HG02610 (cell line): ENCODE measurements around the gene EHF.
A peak's percentile ranks its signal among the peaks of the same experiment; 100 is the strongest.

Experiments used
- ATAC-seq: cut with Tn5 transposase; IDR thresholded peaks from one replicate; pipeline ENCODE4 v1.9.1; 2021; ENCODE audit warnings: mild to moderate bottlenecking, moderate library complexity; ENCODE audit not compliant: unreplicated experiment

The EHF gene

GRCh38 chr11:34643311-34643710, 22.4 kb downstream of the EHF start:
- ATAC-seq, result no peak

- no peak for ATAC-seq
Measured at GRCh38 chr11:34643846-34644245, 23.0 kb downstream of the EHF start.

- no peak for ATAC-seq
Measured at GRCh38 chr11:34644669-34645406, 23.9 kb downstream of the EHF start.

DNA sequence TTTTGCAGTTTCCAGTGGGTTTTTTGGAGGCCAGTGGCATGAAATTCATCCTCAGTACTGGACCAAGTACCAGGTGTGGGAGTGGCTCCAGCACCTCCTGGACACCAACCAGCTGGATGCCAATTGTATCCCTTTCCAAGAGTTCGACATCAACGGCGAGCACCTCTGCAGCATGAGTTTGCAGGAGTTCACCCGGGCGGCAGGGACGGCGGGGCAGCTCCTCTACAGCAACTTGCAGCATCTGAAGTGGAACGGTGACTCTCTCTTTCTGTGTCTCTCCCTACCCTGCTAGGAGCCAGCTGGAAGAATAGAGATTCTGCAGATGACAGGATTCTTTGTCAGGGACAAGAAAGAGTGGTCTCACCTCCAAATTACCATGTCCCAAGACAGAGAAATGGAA, 25.5 kb downstream of the EHF start:
- no peak for ATAC-seq

DNA sequence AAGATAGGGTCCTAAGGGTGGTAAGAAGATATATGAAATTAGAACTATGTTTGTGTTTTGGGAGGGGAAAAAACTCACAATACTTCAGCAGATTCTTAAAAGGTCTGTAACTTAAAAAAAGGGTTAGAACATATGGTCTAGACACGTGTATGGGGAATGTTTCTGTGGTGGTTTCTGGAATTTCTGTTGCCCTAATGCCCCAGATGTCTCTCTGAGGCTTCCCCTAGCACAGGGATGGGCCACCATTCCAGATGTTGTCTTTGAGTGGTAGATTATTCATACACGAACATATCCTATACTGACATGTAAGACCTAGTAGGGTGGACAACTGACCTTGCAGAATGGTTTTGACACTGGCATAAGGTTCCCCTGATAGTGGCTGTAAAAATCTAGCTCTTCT, 26.2 kb downstream of the EHF start:
- ATAC-seq, result no peak

- ATAC-seq, result no peak
Measured at GRCh38 chr11:34647532-34647931, 26.6 kb downstream of the EHF start.

- no peak for ATAC-seq
Measured at GRCh38 chr11:34648036-34648435, 27.1 kb downstream of the EHF start.

GRCh38 chr11:34649597-34649996, 28.7 kb downstream of the EHF start:
- no peak for ATAC-seq

- ATAC-seq, result peak; percentile 89
Measured at GRCh38 chr11:34650528-34650927, 29.6 kb downstream of the EHF start.

GRCh38 chr11:34651551-34651950, 30.7 kb downstream of the EHF start:
- no peak for ATAC-seq

DNA sequence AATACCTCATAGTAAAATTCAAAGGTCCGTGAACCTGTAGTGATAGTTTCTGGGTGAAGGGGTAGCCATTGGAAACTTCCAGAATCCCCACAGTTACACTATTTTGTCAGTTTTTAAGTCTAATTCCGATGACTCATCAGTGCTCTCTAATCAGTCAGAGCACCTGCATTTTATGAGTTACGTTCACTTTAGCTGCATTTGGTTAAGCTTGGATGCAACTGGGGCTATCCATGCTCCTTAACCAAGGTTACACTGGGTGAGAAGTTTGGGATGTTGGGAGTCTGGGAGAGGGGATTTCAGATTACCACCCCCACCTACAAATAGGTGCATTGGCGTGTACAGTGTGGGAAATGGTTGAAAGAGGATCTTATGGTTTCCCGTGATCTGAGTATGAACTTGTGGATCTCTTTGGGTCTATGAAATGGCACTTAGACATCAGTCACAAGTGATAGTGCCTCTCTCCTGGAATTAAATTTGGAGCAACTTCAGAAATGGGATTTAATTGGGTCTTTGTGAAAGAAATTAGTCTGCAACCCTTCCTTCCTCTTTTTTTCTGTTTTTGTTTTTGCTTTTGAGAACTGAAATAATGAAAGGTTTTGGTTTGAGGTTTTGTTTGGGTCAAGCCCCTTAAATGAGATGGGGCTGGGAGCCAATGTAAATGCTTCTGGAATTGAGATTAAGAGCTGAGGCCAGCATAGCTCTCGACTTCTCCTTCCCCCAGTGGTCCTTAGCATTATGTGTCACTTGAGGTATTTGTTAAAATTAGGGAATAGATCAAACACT, 31.5 kb downstream of the EHF start:
- ATAC-seq, result no peak

DNA sequence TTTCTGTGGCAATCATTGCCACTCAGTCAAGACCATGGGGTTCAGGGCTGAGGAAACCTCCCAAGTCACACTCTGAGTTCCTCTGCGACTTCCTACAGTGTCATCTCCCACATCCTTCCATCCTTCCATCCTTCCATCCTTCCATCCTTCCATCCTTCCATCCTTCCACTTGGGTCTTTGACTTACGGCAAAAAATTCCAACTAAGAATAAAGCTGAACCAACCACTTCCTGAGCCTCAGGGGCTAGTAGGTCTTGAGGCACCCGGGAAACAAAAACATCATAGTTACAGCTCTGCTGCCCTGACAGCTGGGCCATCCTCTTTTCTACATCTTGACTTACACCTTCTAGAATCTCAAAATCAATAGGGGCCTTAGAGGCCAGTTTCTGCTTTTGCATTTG, 32.1 kb downstream of the EHF start:
- ATAC-seq, result no peak

DNA sequence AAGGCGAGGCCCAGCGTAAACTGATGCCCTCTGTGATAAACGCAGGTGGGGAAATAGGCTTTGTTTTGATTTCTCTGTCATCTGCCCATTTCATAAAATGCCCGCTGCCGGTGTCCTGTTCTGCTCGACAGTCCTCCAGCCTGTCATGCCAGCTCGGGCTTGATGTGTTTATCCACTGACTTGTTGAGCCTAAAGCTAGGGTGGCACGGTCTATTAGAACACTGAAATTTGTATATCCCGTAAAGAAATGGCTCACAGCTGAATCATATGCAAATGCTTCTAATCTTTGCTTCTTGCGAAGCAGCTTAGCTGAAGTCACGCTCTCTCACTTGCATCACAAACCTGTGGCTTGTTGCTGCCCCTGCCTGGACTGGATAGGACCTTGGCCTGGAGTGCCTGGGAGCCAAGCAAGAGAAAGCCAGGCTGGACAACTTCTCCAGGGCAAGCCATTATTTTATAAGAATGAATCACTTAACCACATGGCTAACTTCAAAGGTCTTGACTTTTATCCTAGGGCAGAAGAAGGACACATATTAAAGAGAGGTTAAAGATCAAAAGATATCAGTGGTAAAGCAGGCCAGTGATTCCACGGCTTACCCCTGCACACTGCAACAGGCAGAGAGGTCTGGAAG, 33.1 kb downstream of the EHF start:
- ATAC-seq, result no peak

- no peak for ATAC-seq
Measured at GRCh38 chr11:34654483-34655334, 33.8 kb downstream of the EHF start.

- ATAC-seq, result no peak
Measured at GRCh38 chr11:34655335-34656008, 34.6 kb downstream of the EHF start.

GRCh38 chr11:34656062-34656720, 35.3 kb downstream of the EHF start:
- ATAC-seq, result no peak

DNA sequence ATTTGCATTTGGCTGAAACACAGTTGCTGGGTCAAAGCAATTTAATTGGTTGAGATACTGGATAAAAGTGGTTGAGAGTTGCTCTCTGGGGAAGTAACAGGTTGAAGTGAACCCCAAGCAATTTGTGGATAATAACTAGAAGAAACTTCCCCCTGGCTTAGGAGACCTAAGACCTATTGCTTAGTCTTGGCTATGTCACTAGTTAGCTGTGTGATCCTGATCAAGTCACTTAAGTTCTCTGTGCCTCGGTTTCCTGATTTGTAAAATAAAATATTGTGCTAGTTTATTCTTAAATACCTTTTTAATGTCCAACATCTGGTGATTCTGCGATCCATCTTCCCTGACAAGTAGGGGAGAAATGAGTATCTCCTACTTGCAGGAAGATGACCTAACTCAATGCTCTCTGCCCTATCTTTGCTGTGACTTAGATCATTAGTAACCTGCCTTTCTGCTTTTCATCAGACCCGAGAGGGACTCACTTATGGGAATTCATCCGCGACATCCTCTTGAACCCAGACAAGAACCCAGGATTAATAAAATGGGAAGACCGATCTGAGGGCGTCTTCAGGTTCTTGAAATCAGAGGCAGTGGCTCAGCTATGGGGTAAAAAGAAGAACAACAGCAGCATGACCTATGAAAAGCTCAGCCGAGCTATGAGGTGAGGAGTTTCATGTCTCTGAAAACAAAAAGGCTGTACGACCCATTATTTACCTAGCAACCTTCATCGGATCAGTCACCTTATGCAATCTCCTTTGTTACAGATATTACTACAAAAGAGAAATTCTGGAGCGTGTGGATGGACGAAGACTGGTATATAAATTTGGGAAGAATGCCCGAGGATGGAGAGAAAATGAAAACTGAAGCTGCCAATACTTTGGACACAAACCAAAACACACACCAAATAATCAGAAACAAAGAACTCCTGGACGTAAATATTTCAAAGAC, 37.5 kb downstream of the EHF start:
- ATAC-seq, result no peak

DNA sequence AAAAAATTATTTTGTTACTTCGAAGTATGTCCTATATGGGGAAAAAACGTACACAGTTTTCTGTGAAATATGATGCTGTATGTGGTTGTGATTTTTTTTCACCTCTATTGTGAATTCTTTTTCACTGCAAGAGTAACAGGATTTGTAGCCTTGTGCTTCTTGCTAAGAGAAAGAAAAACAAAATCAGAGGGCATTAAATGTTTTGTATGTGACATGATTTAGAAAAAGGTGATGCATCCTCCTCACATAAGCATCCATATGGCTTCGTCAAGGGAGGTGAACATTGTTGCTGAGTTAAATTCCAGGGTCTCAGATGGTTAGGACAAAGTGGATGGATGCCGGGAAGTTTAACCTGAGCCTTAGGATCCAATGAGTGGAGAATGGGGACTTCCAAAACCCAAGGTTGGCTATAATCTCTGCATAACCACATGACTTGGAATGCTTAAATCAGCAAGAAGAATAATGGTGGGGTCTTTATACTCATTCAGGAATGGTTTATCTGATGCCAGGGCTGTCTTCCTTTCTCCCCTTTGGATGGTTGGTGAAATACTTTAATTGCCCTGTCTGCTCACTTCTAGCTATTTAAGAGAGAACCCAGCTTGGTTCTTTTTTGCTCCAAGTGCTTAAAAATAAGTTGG, 38.3 kb downstream of the EHF start:
- ATAC-seq, result no peak
